Kidney epithelial cell (primary cell): ENCODE data around the gene SEZ6. TPM values are rescaled to one million over a fixed set of nuclear protein-coding genes. Genes with fewer than 3 reads are reported as not detected.

Experiments used
- DNase-seq: peaks from one replicate; pipeline ENCODE4 v3.0.0-alpha.2; 2010; ENCODE audit warnings: low read depth
- H3K27me3 ChIP-seq: 2 replicates; pipeline ENCODE4 v1.6.0; 2011; ENCODE audit warnings: low read length; ENCODE audit not compliant: control insufficient read depth, insufficient read depth
- H3K36me3 ChIP-seq: 2 replicates; pipeline ENCODE4 v1.5.1; 2011; ENCODE audit warnings: low read length; ENCODE audit not compliant: control insufficient read depth, insufficient read depth
- H3K4me3 ChIP-seq: 2 replicates; pipeline ENCODE4 v1.5.1; 2011; ENCODE audit warnings: low read depth, mild to moderate bottlenecking, control low read depth, low read length
- total RNA-seq: library from RNA; depleted of rRNA; stranded (reverse); fragments of >200 nt; gene quantifications from 2 replicates; pipeline ENCODE4 v1.2.3, GENCODE V29; 2015
- TF ChIP-seq, protein P1 (sequence below): IDR thresholded peaks from 2 replicates; pipeline ENCODE4 v1.5.1; 2011; ENCODE audit warnings: mild to moderate bottlenecking, moderate library complexity, low read length, control low read depth, inconsistent platforms; ENCODE audit not compliant: insufficient read depth, poor library complexity, severe bottlenecking

SEZ6 gene
- total RNA-seq = not detected in 2 replicates

GRCh38 chr17:29005936-29006511, at the start of gene SEZ6:
Gene SEZ6, minus strand, starts transcription at chr17:29006033. Its CDS starts 164 bp downstream, at chr17:29005869.
- Histone ChIP-seq H3K4me3 (no peak within 1 kb of the TSS), H3K36me3 (no peaks in the 10 kb centered on the region), H3K27me3 (peaks cover 65% of the 10 kb centered on the region)
- DNase-seq = no peak
- TF ChIP-seq, protein P1, sequence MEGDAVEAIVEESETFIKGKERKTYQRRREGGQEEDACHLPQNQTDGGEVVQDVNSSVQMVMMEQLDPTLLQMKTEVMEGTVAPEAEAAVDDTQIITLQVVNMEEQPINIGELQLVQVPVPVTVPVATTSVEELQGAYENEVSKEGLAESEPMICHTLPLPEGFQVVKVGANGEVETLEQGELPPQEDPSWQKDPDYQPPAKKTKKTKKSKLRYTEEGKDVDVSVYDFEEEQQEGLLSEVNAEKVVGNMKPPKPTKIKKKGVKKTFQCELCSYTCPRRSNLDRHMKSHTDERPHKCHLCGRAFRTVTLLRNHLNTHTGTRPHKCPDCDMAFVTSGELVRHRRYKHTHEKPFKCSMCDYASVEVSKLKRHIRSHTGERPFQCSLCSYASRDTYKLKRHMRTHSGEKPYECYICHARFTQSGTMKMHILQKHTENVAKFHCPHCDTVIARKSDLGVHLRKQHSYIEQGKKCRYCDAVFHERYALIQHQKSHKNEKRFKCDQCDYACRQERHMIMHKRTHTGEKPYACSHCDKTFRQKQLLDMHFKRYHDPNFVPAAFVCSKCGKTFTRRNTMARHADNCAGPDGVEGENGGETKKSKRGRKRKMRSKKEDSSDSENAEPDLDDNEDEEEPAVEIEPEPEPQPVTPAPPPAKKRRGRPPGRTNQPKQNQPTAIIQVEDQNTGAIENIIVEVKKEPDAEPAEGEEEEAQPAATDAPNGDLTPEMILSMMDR = no peak

DNA sequence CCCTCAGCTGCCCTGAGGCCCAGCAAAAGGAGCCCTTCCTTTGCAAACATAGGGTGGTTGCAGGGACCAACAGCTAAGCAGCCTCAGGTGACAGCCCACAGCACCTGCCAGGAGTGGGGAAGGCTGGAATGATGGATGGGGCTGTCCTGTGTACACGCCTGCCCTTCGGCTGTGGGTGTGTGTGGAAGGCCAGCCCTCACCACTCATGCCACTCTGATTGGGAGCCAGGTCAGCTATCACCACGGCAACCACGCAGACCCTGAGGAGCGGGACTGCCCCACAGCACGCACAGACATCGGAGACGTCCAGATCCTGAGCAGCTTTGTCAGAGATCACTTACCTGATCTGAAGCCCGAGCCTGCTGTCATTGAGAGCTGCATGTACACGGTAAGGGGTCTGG, 49.0 kb upstream of the SEZ6 start:
- peaks cover 21% of the 10 kb centered on the region for H3K27me3 ChIP-seq
- H3K36me3 ChIP-seq = no peaks in the 10 kb centered on the region
- DNase-seq = no peak
- TF ChIP-seq, protein P1 = no peak
- no peak overlapping the region for H3K4me3 ChIP-seq

- no peak for DNase-seq
- TF ChIP-seq, protein P1 = no peak
- Histone ChIP-seq H3K4me3 (no peak overlapping the region), H3K27me3 (peaks cover 27% of the 10 kb centered on the region), H3K36me3 (no peaks in the 10 kb centered on the region)
Measured at GRCh38 chr17:29051731-29052130, 45.9 kb upstream of the SEZ6 start.

DNA sequence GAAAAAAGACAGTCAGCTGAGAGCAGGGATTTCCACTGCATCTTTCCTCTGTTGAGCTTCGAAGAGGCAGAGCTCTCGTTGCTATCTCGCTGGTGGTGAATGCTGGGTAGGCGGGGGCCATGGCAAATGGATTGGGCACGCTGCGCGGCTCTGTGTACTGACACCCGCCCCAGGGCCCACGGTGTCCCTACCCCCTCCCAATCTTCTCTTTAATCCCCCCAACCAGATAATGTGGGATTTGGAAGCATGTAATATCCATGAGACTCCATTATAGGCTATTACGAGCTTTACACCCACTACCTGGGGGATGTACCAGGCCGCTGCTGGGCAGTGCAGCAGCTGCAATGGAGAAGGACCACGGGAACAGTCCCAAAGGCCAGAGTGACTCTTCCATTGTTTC, 45.4 kb upstream of the SEZ6 start:
- Histone ChIP-seq H3K36me3 (no peaks in the 10 kb centered on the region), H3K4me3 (no peak overlapping the region), H3K27me3 (peaks cover 28% of the 10 kb centered on the region)
- TF ChIP-seq, protein P1 = no peak
- no peak for DNase-seq

DNA sequence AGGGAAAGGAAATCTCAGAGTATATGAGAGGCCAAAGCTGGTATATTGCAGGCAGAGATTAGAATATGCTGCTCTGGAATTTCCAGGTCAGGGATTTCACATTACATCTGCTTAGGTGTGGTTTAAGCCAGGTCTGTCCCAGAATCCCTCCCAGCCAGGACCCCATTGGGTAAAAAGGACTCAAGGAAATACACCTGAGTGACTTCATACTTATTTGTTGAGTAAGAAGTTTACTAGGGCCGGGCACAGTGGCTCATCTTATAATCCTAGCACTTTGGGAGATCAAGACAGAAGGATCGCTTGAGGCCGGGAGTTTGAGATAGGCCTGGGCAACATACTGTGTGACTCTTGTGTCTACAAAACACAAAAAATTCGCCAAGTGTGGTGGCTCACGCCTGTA, 44.3 kb upstream of the SEZ6 start:
- no peak for DNase-seq

More for the DNA sequence above, 44.3 kb upstream of the SEZ6 start:
- Histone ChIP-seq H3K4me3 (no peak overlapping the region), H3K36me3 (no peaks in the 10 kb centered on the region), H3K27me3 (peaks cover 21% of the 10 kb centered on the region)
- TF ChIP-seq, protein P1 = no peak
